ENCODE data around the gene GMPPA.

The GMPPA gene

GRCh38 chr2:219517954-219518778, 19.5 kb downstream of the GMPPA start:
- TF ChIP-seq ESRRG (CRISPR knock-in tag; IDR thresholded peaks at IDR 0.05) (no peak), CREB5 (CRISPR knock-in tag; IDR thresholded peaks at IDR 0.05; ENCODE audit: low read depth) (no peak), TCF4 (CRISPR knock-in tag; IDR thresholded peaks at IDR 0.05; ENCODE audit: borderline replicate concordance) (no peak), SNAI2 (CRISPR knock-in tag; IDR thresholded peaks at IDR 0.05) (no peak), ZC3H10 (CRISPR knock-in tag; IDR thresholded peaks at IDR 0.05) (no peak), ZNF565 (CRISPR knock-in tag; conservative IDR thresholded peaks at IDR 0.05; ENCODE audit: low read depth) (no peak), ZFP30 (CRISPR knock-in tag; IDR thresholded peaks at IDR 0.05) (no peak), CSDC2 (CRISPR knock-in tag; IDR thresholded peaks at IDR 0.05) (no peak), RARB (CRISPR knock-in tag; IDR thresholded peaks at IDR 0.05) (no peak), ARNTL (CRISPR knock-in tag; IDR thresholded peaks at IDR 0.05; ENCODE audit: borderline replicate concordance, low read depth) (no peak), ZNF8 (CRISPR knock-in tag; IDR thresholded peaks at IDR 0.05) (no peak), PPARA (CRISPR knock-in tag; IDR thresholded peaks at IDR 0.05; ENCODE audit: borderline replicate concordance) (no peak)
- no peak for ATAC-seq

GRCh38 chr2:219519526-219519916, 20.8 kb downstream of the GMPPA start:
- TF ChIP-seq ZNF565 (CRISPR knock-in tag; conservative IDR thresholded peaks at IDR 0.05; ENCODE audit: low read depth) (no peak), TCF4 (CRISPR knock-in tag; IDR thresholded peaks at IDR 0.05; ENCODE audit: borderline replicate concordance) (no peak), ZNF70 (CRISPR knock-in tag; IDR thresholded peaks at IDR 0.05) (no peak), CREB5 (CRISPR knock-in tag; IDR thresholded peaks at IDR 0.05; ENCODE audit: low read depth) (no peak), ZNF8 (CRISPR knock-in tag; IDR thresholded peaks at IDR 0.05) (no peak), CSDC2 (CRISPR knock-in tag; IDR thresholded peaks at IDR 0.05) (no peak)

GRCh38 chr2:219520079-219520478, 21.4 kb downstream of the GMPPA start:
- TF ChIP-seq ZFP30 (CRISPR knock-in tag; IDR thresholded peaks at IDR 0.05) (no peak), ZC3H10 (CRISPR knock-in tag; IDR thresholded peaks at IDR 0.05) (no peak), ESRRG (CRISPR knock-in tag; IDR thresholded peaks at IDR 0.05) (no peak), GLIS3 (CRISPR knock-in tag; IDR thresholded peaks at IDR 0.05) (no peak), TSHZ2 (CRISPR knock-in tag; IDR thresholded peaks at IDR 0.05) (no peak), PATZ1 (CRISPR knock-in tag; IDR thresholded peaks at IDR 0.05; ENCODE audit: borderline replicate concordance) (no peak)
- no peak for ATAC-seq

More at GRCh38 chr2:219519526-219519916, 20.8 kb downstream of the GMPPA start:
- ATAC-seq, result no peak

GRCh38 chr2:219521066-219521880, 22.6 kb downstream of the GMPPA start:
- peak; percentile 90 for ATAC-seq
- TF ChIP-seq TSHZ2 (CRISPR knock-in tag; IDR thresholded peaks at IDR 0.05) (no peak), PATZ1 (CRISPR knock-in tag; IDR thresholded peaks at IDR 0.05; ENCODE audit: borderline replicate concordance) (0 out of 2 replicates have a peak, but pooled peaks have one; percentile 37)
